GM12891 (cell line): Measurements from ENCODE around the gene CAPN2.
A peak's percentile ranks its signal among the peaks of the same experiment; 100 is the strongest.

Experiments used
- DNase-seq: peaks from one replicate; pipeline ENCODE4 v3.0.0; 2011; ENCODE audit warnings: low spot score; ENCODE audit not compliant: insufficient read length
- FAIRE-seq: peaks from 2 replicates; lab custom pipeline; 2011; peaks lifted over from hg19 to GRCh38; lab: Jason Lieb, UNC
- PAX5 ChIP-seq: IDR thresholded peaks from 2 replicates; pipeline ENCODE4 v1.6.1; 2011; ENCODE audit warnings: low read length, moderate library complexity, mild to moderate bottlenecking; ENCODE audit not compliant: insufficient read depth, severe bottlenecking
- POLR2A ChIP-seq: IDR thresholded peaks from 2 replicates; pipeline ENCODE4 v1.6.1; 2011; ENCODE audit warnings: low read depth, low read length, control low read depth
- POLR2AphosphoS5 ChIP-seq: IDR thresholded peaks from 2 replicates; pipeline ENCODE4 v1.6.1; 2011; ENCODE audit warnings: low read depth, low read length, control low read depth
- POU2F2 ChIP-seq: IDR thresholded peaks from 2 replicates; pipeline ENCODE4 v1.6.1; 2011; ENCODE audit warnings: low read depth, mild to moderate bottlenecking, control low read depth, low read length, moderate library complexity
- SPI1 ChIP-seq: IDR thresholded peaks from 2 replicates; pipeline ENCODE4 v1.6.1; 2011; ENCODE audit warnings: low read depth, low read length, control low read depth
- TAF1 ChIP-seq: IDR thresholded peaks from 2 replicates; pipeline ENCODE4 v1.6.1; 2011; ENCODE audit warnings: low read depth, low read length, control low read depth

The CAPN2 gene

DNA sequence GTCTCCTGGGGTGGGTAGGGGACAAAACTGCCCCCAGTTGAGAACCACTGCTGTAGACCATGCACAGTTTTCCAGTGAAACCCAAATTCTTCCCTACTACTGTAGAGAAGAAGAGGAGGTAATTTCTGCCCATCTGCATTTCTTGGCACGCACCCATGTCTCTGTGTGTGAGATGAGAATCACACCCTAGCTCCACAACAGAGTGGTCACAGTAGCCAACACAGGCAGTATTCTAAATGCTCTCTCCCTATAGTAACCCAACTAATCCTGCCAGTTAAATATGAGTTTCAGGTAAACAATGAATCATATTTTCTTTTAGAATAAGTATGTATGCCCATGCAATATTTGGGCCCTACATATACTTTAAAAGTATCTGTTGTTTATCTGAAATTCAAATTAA, 1.2 kb upstream of the CAPN2 start:
- TF ChIP-seq TAF1 (no peak), POLR2A (no peak), SPI1 (no peak), POLR2AphosphoS5 (no peak), POU2F2 (no peak), PAX5 (no peak)
- FAIRE-seq (no peak), DNase-seq (no peak)

DNA sequence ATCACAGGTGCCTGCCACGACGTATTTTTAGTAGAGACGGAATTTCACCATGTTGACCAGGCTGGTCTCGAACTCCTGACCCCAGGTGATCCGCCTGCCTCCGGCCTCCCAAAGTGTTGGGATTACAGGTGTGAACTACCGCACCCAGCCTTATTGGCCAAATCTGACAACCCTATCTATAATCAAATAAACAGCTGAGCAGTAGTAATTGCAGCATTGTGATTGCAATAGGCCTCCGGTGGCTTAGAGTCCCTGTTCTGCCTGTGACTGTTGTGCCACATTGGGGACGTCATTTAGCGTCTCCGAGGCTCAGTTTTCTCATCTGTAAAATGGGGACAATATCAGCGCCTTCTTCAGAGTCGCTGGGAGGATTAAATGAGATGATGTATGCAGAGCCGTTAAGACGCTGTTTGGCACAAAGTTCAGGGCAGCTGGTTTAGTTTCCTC, 569 bp upstream of the CAPN2 start:
- TF ChIP-seq TAF1 = no peak
- no peak for TF ChIP-seq POLR2A
- TF ChIP-seq PAX5 = no peak
- TF ChIP-seq POU2F2 = no peak
- TF ChIP-seq SPI1 = no peak
- no peak for TF ChIP-seq POLR2AphosphoS5
- FAIRE-seq (no peak), DNase-seq (no peak)

DNA sequence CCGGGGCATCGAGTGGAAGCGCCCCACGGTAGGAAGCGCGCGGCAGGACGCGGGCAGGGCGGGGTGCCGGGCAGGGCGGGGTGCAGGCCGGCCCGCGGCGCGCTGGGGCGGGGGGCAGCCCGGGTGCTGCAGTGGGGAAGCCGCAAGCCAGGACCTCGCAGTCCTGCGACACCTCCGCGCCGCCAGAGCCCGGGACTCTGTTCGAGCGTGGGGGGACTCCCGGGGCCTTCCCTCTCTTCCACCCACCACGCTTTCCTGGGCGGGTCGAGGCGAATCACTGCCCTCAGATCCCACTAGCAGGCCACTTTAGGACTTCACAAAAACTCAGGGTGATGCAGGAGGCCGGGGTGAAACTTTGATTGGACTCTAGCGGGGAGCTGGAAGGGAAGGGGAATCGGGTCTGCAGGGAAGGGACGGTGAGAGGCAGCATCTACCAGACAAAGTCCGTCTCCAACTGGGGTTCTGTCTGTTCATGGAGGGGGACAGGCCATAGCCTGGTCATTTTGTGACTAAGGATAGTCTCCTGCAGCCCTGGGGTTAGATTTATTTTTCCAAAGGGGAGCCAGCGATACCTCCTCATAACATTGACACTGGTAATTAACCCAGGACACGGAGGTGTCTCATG, 623 bp downstream of the CAPN2 start:
- no peak for DNase-seq
- no peak for TF ChIP-seq POLR2AphosphoS5
- TF ChIP-seq PAX5 = no peak
- no peak for TF ChIP-seq POU2F2
- TF ChIP-seq TAF1 = no peak
- no peak for TF ChIP-seq POLR2A
- no peak for TF ChIP-seq SPI1
- no peak for FAIRE-seq

DNA sequence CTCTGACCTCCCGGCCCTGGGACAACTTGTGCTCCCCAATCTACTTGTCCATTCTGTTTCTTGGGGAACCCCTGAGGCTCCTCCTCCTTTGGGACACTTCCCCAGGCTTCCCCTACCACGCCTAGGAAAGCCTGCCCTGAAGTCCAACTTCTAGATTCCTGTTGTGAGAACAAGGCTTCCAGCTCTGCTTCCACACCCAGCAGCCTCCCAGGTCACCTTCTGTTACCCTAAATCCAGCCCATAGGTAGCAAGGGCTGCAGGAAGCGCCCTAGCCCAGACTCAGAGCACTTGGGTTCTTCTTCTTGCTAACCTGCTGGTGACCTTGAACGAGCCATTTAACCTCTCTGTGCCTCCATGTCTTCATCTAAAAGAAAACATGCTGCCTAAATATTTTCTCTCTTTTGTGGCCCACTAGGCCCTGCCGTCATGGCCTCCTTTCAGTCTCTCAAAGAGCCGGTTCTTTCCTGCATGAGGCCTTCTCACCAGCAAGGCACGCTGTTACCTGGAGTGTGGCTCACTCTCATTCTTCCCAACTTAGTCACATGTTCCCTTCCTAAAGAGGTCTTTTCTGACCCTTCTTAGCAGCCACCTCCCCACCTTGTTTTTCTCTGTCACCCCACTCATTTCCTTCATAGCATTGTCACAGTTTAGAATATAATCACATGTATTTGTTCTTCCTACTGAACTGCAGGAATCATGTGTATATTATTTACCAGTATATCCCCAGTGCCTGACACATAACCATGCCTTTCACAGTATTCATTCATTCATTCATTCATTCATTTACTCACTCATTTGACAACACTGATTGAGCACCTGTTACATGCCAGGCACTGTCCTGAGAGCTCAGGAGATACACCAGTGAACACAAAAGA, 1.4 kb downstream of the CAPN2 start:
- DNase-seq (no peak), FAIRE-seq (no peak)
- TF ChIP-seq POLR2AphosphoS5 (no peak), SPI1 (no peak), POU2F2 (no peak), POLR2A (no peak), PAX5 (no peak), TAF1 (no peak)

DNA sequence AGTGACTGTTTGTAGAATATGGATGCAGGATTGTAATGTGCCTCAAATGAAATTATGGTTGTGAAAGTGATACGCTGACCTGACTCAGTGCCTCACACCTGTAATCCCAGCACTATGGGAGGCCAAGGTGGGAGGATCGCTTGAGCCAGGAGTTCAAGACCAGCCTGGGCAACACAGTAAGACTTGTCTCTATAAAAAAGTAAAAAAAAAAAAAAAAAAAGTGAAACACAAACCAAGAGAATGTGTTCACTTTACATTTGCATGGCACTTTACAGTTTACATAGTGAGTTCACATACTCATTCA, 2.0 kb downstream of the CAPN2 start:
- no peak for TF ChIP-seq POLR2A
- TF ChIP-seq POU2F2 = no peak
- no peak for TF ChIP-seq TAF1
- no peak for TF ChIP-seq SPI1
- TF ChIP-seq PAX5 = no peak
- TF ChIP-seq POLR2AphosphoS5 = no peak
- DNase-seq = no peak
- no peak for FAIRE-seq

DNA sequence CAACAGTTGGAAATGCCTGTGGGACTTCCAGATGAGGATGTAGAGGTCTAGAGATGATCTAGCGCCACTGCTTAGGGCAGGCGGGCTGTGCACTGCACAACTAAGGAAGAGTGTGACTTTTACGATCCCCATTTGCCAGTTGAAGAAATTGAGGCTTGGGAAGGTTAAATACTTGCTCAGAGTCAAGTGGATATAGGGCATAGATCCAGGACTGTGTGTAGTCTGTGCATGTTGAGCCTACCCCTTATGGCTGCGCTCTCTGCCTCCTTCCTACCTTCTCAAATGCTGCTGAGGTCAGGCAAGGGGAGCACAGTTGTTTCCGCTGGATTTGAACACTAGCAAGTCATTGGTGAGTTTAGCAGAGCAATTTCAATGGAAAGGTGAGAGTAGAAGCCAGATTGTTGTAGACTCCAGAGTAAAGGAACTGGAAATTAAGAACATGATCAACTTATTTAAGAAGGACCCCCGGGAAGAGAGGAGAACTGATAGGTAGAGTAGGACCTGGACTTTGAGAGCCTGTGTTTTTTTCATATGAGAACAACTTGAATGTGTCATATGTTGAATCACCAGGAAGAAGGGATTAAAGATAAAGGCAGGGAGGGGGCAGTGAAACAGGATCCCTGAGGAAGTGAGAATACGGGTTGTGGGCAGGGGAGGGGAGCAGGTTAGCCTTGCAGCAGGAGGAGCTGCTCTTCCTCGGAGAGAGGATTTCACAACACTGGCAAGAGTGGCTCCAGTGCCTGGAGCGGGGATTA, 2.7 kb downstream of the CAPN2 start:
- TF ChIP-seq SPI1 = peak; percentile 51
- no peak for TF ChIP-seq POLR2AphosphoS5
- no peak for TF ChIP-seq POU2F2
- no peak for TF ChIP-seq TAF1
- no peak for TF ChIP-seq POLR2A
- no peak for TF ChIP-seq PAX5
- DNase-seq (no peak), FAIRE-seq (no peak)

DNA sequence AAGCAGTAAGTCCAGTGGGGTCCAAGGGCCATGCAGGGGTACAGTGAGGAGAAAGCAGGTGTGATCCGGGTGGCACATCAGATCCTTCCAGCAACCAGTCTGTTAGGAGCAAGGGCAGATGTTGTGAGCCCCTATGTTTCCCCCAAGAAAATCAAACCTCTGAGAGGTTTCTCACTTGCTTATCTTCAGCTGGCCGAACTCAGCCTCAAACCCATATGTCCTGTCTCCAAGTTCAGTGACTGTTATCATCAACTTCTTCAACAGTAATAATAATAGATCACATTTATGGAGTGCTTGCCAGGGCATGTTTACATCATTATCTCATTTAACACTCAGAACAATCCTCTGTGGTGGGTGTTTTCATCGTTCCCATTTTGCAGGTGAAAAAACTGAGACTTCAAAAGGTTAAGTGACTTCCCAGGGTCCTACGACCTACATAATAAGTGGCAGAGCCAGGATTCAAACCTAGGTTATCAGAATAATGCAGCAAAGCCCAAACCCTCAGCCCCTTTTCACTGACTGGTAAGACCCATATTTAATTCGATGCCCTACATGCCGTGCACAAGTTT, 3.3 kb downstream of the CAPN2 start:
- TF ChIP-seq POLR2A (no peak), PAX5 (no peak), TAF1 (no peak), SPI1 (no peak), POU2F2 (no peak), POLR2AphosphoS5 (no peak)
- FAIRE-seq (no peak), DNase-seq (no peak)

DNA sequence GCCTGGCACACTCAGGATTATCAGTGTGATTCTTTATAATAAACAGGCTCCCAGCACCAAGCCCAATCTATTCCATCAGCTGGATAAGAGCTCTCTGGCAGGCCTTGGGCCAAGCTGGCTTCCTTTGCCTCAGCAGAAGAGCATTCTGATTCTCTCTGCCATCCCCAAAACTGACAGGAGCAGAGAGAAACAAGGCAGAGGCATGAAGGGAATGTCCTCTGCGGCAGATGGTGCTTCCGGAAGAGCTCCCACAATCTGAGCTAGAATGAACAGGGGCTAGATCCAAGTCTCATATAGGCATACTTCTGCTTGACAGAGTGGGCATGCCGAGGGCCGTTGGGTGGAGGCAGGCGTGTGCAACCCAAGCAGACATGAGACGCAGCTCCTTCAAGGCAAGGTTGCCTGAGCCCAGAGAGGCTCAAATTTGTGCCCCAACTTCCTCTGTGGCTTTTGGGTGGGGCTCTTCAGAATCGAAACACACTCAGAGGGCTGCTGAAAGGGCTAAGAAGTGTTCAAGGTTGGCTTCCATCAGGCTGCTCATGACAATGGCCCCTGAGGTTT, 4.0 kb downstream of the CAPN2 start:
- DNase-seq (peak; percentile 37), FAIRE-seq (peak; percentile 71)
- peak; percentile 13; the same call in 1 of the 2 replicates for TF ChIP-seq SPI1
- TF ChIP-seq POLR2A = no peak
- no peak for TF ChIP-seq TAF1
